PFSK-1 (cell line): ENCODE results near the gene MFF.

Experiments used
- FOXP2 ChIP-seq: optimal IDR thresholded peaks from 2 replicates; pipeline ENCODE3; 2011; ENCODE audit warnings: borderline replicate concordance, control low read depth, inconsistent platforms; ENCODE audit not compliant: insufficient read depth; ENCODE audit errors: extremely low read length, extremely low read depth
- POLR2AphosphoS5 ChIP-seq: IDR thresholded peaks from 2 replicates; pipeline ENCODE4 v1.6.1; 2012; ENCODE audit warnings: low read depth, mild to moderate bottlenecking, control low read depth, low read length, moderate library complexity
- SIN3A ChIP-seq: IDR thresholded peaks from 2 replicates; pipeline ENCODE4 v1.6.1; 2012; ENCODE audit warnings: mild to moderate bottlenecking, low read length, moderate library complexity, borderline replicate concordance; ENCODE audit not compliant: insufficient read depth
- TAF1 ChIP-seq: IDR thresholded peaks from 2 replicates; pipeline ENCODE4 v1.6.1; 2012; ENCODE audit warnings: low read length, control low read depth, borderline replicate concordance; ENCODE audit not compliant: insufficient read depth
- TF ChIP-seq, protein P1 (sequence below), 2 experiments: IDR thresholded peaks; 2 replicates each; pipeline versions ENCODE4 v1.6.1 to v1.8.0; 2011 to 2012; ENCODE audit warnings: low read depth in 2 of 2, low read length in 2 of 2, control low read depth in 1 of 2, inconsistent platforms in 1 of 2, mild to moderate bottlenecking in 1 of 2, moderate library complexity in 1 of 2; ENCODE audit not compliant: insufficient read depth in 1 of 2

MFF gene

DNA sequence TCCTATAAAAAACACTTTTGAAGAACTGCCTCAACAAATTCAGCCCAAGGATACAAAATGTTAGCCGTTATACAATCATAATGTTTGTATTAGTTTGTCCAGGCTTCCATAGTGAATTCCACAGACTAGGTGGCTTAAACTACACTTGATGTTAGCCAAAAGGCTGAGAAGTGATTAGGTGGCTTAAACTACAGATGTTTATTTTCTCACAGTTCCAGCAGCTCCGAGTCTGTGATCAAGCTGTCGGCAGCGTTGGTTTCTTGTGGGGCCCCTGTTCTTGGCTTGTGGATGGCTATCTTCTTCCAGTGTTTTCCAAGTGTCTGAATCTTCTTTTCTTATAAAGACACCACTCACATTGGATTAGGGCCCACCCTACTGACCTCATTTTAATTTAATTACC is 31.5 kb upstream of the MFF start:
- TF ChIP-seq POLR2AphosphoS5 (no peak), SIN3A (no peak), TAF1 (no peak), FOXP2 (no peak)
- TF ChIP-seq, protein P1, sequence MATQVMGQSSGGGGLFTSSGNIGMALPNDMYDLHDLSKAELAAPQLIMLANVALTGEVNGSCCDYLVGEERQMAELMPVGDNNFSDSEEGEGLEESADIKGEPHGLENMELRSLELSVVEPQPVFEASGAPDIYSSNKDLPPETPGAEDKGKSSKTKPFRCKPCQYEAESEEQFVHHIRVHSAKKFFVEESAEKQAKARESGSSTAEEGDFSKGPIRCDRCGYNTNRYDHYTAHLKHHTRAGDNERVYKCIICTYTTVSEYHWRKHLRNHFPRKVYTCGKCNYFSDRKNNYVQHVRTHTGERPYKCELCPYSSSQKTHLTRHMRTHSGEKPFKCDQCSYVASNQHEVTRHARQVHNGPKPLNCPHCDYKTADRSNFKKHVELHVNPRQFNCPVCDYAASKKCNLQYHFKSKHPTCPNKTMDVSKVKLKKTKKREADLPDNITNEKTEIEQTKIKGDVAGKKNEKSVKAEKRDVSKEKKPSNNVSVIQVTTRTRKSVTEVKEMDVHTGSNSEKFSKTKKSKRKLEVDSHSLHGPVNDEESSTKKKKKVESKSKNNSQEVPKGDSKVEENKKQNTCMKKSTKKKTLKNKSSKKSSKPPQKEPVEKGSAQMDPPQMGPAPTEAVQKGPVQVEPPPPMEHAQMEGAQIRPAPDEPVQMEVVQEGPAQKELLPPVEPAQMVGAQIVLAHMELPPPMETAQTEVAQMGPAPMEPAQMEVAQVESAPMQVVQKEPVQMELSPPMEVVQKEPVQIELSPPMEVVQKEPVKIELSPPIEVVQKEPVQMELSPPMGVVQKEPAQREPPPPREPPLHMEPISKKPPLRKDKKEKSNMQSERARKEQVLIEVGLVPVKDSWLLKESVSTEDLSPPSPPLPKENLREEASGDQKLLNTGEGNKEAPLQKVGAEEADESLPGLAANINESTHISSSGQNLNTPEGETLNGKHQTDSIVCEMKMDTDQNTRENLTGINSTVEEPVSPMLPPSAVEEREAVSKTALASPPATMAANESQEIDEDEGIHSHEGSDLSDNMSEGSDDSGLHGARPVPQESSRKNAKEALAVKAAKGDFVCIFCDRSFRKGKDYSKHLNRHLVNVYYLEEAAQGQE (IDR thresholded peaks at IDR 0.05; ENCODE audit: insufficient read depth in 1 of 2, low read depth in 2 of 2, low read length in 2 of 2), result no peak

DNA sequence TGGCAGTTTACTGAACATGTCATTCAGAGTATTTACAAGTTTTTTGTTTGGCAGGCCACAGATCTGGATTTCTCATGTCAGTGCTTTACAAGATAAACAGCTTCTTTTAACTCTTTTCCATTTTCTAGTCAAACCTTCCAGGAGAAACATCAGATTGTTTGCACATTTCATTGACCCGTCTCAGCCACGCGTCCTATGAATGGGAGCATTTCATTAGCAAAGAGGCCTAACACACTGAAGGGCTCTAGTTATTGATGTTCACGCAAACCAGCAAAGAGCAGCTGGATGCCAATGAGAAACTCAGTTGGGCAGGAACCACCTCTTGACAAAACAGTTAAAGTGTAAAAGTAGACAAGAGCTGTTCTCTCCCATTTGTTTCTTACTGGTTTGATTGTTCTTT is 29.2 kb upstream of the MFF start:
- TF ChIP-seq FOXP2, result no peak
- TF ChIP-seq, protein P1 (IDR thresholded peaks at IDR 0.05; ENCODE audit: insufficient read depth in 1 of 2, low read depth in 2 of 2, low read length in 2 of 2), result no peak
- TF ChIP-seq TAF1, result no peak
- TF ChIP-seq POLR2AphosphoS5, result no peak
- TF ChIP-seq SIN3A, result no peak

DNA sequence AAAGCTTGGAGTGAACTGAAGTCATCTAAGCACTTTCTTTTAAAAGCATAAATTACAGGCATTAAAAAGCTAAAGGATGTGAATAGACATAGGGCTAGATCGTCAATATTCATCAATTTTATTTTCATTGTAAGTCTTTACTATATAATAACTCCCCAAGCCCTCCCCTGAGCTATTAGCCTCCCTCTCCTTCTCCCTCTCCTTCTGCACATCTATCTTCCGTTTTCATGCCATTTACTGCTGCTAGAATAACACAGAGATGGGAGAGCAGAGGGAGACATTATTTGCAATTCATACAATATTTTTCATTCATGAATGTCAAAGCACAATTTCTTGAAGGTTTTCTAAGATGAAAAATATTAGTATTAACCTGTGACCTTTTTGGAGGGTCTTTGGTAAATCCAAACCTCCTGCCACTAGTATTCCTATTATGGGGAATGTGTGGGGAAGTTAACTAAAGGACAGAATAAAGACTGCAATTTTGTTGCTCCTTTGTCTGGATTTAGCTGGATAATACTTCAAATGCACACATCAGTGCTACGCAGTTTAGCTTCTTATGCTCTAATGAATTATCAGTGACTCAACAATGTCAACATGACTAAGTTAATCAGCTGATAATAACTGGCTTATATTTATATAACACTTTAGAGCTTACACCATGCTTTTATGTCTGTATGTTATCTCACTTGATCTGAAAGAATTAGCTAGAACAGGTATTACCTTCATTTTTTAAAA is 28.2 kb upstream of the MFF start:
- TF ChIP-seq TAF1, result no peak
- TF ChIP-seq POLR2AphosphoS5, result no peak
- no peak for TF ChIP-seq FOXP2
- TF ChIP-seq SIN3A, result no peak
- TF ChIP-seq, protein P1 (IDR thresholded peaks at IDR 0.05; ENCODE audit: insufficient read depth in 1 of 2, low read depth in 2 of 2, low read length in 2 of 2), result no peak

DNA sequence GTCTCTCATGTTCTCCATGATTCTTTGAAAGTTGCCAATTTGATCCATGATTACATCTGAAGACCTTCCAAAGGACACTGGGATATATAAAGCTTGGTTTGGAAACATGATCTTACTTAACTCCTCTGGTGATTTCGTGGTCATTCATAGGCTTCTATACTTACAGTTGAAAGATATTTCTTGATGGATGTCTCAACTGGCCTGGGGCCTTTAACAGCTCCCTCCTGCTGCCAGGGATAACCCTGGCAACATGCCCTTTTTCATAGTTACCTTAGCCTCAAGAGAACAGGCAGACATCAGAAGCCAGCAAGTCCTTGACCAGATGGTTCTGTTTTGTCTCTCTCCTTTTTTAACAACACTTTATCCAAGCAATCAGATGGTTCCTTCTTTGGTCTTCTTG is 23.5 kb upstream of the MFF start:
- TF ChIP-seq POLR2AphosphoS5, result no peak
- no peak for TF ChIP-seq SIN3A

DNA sequence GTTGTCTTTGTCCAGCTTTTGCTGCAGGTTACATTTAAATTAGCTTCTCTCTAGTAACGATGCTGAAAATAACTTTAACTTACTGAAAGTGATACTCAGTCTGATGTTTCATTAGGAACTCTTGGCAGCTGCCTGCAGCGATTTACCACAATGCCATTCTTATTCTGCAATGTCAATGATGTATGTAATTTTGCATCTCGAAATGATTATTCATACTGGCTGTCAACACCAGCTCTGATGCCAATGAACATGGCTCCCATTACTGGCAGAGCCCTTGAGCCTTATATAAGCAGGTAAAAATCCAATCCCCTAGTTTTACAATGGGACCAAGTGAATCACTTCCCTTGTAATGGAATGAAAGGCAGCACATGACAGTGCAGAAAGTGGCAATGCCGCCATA is 16.3 kb upstream of the MFF start:
- TF ChIP-seq FOXP2 (no peak), POLR2AphosphoS5 (no peak), TAF1 (no peak), SIN3A (no peak)
- TF ChIP-seq, protein P1 (IDR thresholded peaks at IDR 0.05; ENCODE audit: insufficient read depth in 1 of 2, low read depth in 2 of 2, low read length in 2 of 2), result no peak
